ENCODE results near the gene GLIS2. TPM values are rescaled to one million over a fixed set of nuclear protein-coding genes. Genes with fewer than 3 reads are reported as not detected.

Gene GLIS2
- total RNA-seq, 1 donor from 2014 or later = 0.53 TPM

GRCh38 chr16:4367393-4367856 is 51.6 kb downstream of the GLIS2 start:
- no peak for FAIRE-seq
- peaks cover 10% of the 10 kb centered on the region for H3K36me3 ChIP-seq (ENCODE audit: control insufficient read depth, insufficient read depth, low read length)

DNA sequence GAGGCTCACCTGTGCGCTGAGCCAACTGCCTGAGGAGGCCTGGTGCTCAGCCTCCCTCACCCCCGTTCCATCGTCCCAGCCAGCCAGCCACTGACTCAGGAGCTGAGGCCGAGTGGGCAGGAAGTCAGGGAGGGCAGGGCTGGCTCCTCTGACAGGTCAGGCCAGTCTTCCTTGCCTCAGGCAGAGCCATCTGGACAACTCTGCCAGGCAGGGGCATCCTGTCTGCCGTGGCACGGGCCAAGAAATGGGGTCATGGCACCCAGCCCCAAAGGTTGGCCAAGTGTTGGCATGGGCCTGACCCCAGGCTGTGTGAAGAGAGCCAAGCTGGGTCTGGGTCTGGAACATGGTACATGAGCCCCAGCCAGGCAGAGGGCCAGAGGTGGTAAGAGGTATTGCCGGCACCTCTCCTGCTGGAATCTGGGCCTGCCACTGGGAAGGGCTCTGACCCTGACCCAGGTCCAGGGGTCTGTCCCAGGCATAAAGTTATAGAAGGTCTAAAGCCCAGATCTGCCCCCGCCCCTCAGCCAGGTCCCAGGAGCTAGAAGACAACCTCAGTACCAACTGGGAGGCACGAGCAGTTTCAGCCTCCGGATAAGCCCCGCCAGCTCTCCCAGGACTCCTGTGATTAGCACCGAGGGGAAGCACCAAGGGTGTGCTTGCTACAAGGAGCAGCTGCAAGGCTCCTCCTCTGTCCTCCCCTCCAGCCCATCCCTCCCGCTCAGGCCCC is 53.3 kb downstream of the GLIS2 start:
- peak; percentile 77 for DNase-seq (ENCODE audit: low read depth)
- peak; percentile 73 for FAIRE-seq
- Histone ChIP-seq H3K4me3 (ENCODE audit: low read depth, low read length) (no peak overlapping the region), H3K27me3 (ENCODE audit: control insufficient read depth, insufficient read depth, low read length) (no peaks in the 10 kb centered on the region), H3K36me3 (ENCODE audit: control insufficient read depth, insufficient read depth, low read length) (peaks cover 9% of the 10 kb centered on the region)
- no peak for TF ChIP-seq CTCF (IDR thresholded peaks at IDR 0.05; ENCODE audit: insufficient read depth, low read length, severe bottlenecking)

More at GRCh38 chr16:4367393-4367856, 51.6 kb downstream of the GLIS2 start:
- no peak overlapping the region for H3K4me3 ChIP-seq (ENCODE audit: low read depth, low read length)
- H3K27me3 ChIP-seq (ENCODE audit: control insufficient read depth, insufficient read depth, low read length) = no peaks in the 10 kb centered on the region
- TF ChIP-seq CTCF (IDR thresholded peaks at IDR 0.05; ENCODE audit: insufficient read depth, low read length, severe bottlenecking) = no peak
- no peak for DNase-seq (ENCODE audit: low read depth)

GRCh38 chr16:4370151-4370550 is 54.3 kb downstream of the GLIS2 start:
- H3K36me3 ChIP-seq (ENCODE audit: control insufficient read depth, insufficient read depth, low read length) = peaks cover 3% of the 10 kb centered on the region

GRCh38 chr16:4370570-4371356 is 54.9 kb downstream of the GLIS2 start:
- no peak for DNase-seq (ENCODE audit: low read depth)
- Histone ChIP-seq H3K36me3 (ENCODE audit: control insufficient read depth, insufficient read depth, low read length) (peaks cover 3% of the 10 kb centered on the region), H3K4me3 (ENCODE audit: low read depth, low read length) (no peak overlapping the region), H3K27me3 (ENCODE audit: control insufficient read depth, insufficient read depth, low read length) (no peaks in the 10 kb centered on the region)
- TF ChIP-seq CTCF (IDR thresholded peaks at IDR 0.05; ENCODE audit: insufficient read depth, low read length, severe bottlenecking) = no peak
- no peak for FAIRE-seq

More at GRCh38 chr16:4370151-4370550, 54.3 kb downstream of the GLIS2 start:
- no peak for TF ChIP-seq CTCF (IDR thresholded peaks at IDR 0.05; ENCODE audit: insufficient read depth, low read length, severe bottlenecking)
- Histone ChIP-seq H3K27me3 (ENCODE audit: control insufficient read depth, insufficient read depth, low read length) (no peaks in the 10 kb centered on the region), H3K4me3 (ENCODE audit: low read depth, low read length) (no peak overlapping the region)
- no peak for DNase-seq (ENCODE audit: low read depth)
- FAIRE-seq = no peak

GRCh38 chr16:4371357-4372000 is 55.6 kb downstream of the GLIS2 start, which contains the start of gene VASN:
Gene VASN, plus strand, starts transcription at chr16:4371848. Its CDS starts 9,030 bp downstream, at chr16:4380878.
- peaks cover 3% of the 10 kb centered on the region for H3K36me3 ChIP-seq (ENCODE audit: control insufficient read depth, insufficient read depth, low read length)
- no peaks in the 10 kb centered on the region for H3K27me3 ChIP-seq (ENCODE audit: control insufficient read depth, insufficient read depth, low read length)
- FAIRE-seq (no peak), DNase-seq (ENCODE audit: low read depth) (no peak)
- no peak for TF ChIP-seq CTCF (IDR thresholded peaks at IDR 0.05; ENCODE audit: insufficient read depth, low read length, severe bottlenecking)
- peak within 1 kb of the TSS; percentile 57 for H3K4me3 ChIP-seq (ENCODE audit: low read depth, low read length)
